Lower leg skin (tissue), 3 donors: ENCODE results near the gene CNOT9.

Source experiments
- POLR2A ChIP-seq, 2 donors: fragments of 450-650 bp; IDR thresholded peaks; one replicate each; pipeline ENCODE4 v1.6.1; 2016 to 2017; ENCODE audit warnings: antibody characterized with exemption in 2 of 2, mild to moderate bottlenecking in 1 of 2, moderate library complexity in 1 of 2
- TF ChIP-seq, protein P1 (sequence below), 3 donors: fragments of 450-650 bp; IDR thresholded peaks; one replicate each; pipeline ENCODE4 v1.5.1; 2016; ENCODE audit warnings: antibody characterized with exemption in 3 of 3, mild to moderate bottlenecking in 3 of 3, moderate library complexity in 2 of 3

DNA sequence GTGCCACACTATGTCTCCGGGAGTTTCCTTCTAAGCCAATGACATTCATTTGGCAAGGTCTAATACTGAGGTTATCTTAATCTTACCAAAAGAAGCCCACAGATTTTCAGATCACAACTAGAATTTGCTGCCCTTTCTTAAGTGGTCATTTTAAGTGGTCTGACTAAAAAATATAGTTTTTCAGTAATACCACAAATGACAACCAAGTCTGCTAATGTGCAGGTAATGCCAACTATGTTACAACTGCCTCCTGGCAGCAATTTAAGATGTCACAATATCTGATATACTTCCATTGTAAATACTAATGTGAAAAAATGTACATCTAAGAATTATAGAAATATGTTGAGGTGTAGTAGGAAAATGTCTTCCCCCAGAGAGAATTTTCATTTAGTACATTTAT, 49.8 kb upstream of the CNOT9 start:
- TF ChIP-seq, protein P1, sequence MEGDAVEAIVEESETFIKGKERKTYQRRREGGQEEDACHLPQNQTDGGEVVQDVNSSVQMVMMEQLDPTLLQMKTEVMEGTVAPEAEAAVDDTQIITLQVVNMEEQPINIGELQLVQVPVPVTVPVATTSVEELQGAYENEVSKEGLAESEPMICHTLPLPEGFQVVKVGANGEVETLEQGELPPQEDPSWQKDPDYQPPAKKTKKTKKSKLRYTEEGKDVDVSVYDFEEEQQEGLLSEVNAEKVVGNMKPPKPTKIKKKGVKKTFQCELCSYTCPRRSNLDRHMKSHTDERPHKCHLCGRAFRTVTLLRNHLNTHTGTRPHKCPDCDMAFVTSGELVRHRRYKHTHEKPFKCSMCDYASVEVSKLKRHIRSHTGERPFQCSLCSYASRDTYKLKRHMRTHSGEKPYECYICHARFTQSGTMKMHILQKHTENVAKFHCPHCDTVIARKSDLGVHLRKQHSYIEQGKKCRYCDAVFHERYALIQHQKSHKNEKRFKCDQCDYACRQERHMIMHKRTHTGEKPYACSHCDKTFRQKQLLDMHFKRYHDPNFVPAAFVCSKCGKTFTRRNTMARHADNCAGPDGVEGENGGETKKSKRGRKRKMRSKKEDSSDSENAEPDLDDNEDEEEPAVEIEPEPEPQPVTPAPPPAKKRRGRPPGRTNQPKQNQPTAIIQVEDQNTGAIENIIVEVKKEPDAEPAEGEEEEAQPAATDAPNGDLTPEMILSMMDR (IDR thresholded peaks at IDR 0.05): no peak
- TF ChIP-seq POLR2A (IDR thresholded peaks at IDR 0.05): no peak
